Measurements from ENCODE around the gene IL6R. TPM values are rescaled to one million over a fixed set of nuclear protein-coding genes. Genes with fewer than 3 reads are reported as not detected.

IL6R gene
- total and polyA plus RNA-seq, 2 of the 4 experiments (the other 2 are of a cell fraction) = 5.3 to 9.5 TPM

GRCh38 chr1:154416471-154417337, 11.6 kb downstream of the IL6R start:
- TF ChIP-seq RAD21 (IDR thresholded peaks at IDR 0.05; ENCODE audit: low read length) (no peak), MXI1 (IDR thresholded peaks at IDR 0.05; ENCODE audit: borderline replicate concordance, low read depth, low read length) (no peak), MAFK (IDR thresholded peaks at IDR 0.05; ENCODE audit: low read depth, low read length) (no peak), BHLHE40 (IDR thresholded peaks at IDR 0.05; ENCODE audit: low read depth, low read length) (no peak), USF2 (IDR thresholded peaks at IDR 0.05; ENCODE audit: low read depth, low read length) (no peak), SMC3 (IDR thresholded peaks at IDR 0.05; ENCODE audit: low read depth, low read length) (no peak), POLR2A (IDR thresholded peaks at IDR 0.05; ENCODE audit: low read depth, low read length) (no peak), RFX5 (IDR thresholded peaks at IDR 0.05; ENCODE audit: low read depth, low read length) (no peak), ELK1 (IDR thresholded peaks at IDR 0.05; ENCODE audit: borderline replicate concordance, low read depth, low read length) (no peak), CTCF (conservative IDR thresholded peaks at IDR 0.05; ENCODE audit: low read depth, low read length) (no peak)
- no TSS peak for BruUV-seq (replicated peaks)
- Histone ChIP-seq H2BK20ac (ENCODE audit: low read depth, low read length) (no peak overlapping the region), H3K27ac (ENCODE audit: insufficient read depth, low read length) (no peak overlapping the region), H4K20me1 (ENCODE audit: insufficient read depth, low read length) (peaks cover 20% of the 10 kb centered on the region), H2AFZ (replicated peaks; ENCODE audit: low read length, poor library complexity) (no peak overlapping the region), H3K27me3 (ENCODE audit: control insufficient read depth, insufficient read depth, low read length) (no peaks in the 10 kb centered on the region), H2BK15ac (ENCODE audit: low read depth, low read length) (no peak overlapping the region), H3K23ac (ENCODE audit: low read depth, low read length) (no peak overlapping the region), H2AK5ac (ENCODE audit: low read depth, low read length) (peak overlapping the region; percentile 5; the same call in 1 of the 2 replicates), H4K91ac (ENCODE audit: insufficient read depth, low read depth, low read length) (no peak overlapping the region), H3K79me1 (ENCODE audit: low read depth in 1 of 2, low read length in 2 of 2) (peaks cover 0 to 20% of the 10 kb centered on the region in 2 experiments; a peak in 1 of 4 replicates), H3K18ac (ENCODE audit: low read depth, low read length) (no peak overlapping the region), H3K4me3 (ENCODE audit: insufficient read depth, low read depth, low read length) (no peak overlapping the region), H4K5ac (ENCODE audit: low read depth, low read length) (no peak overlapping the region), H4K8ac (ENCODE audit: low read depth in 2 of 2, low read length in 2 of 2) (no peak overlapping the region), H2BK120ac (ENCODE audit: low read depth, low read length) (peak overlapping the region; percentile 27; the same call in 1 of the 2 replicates), H2BK5ac (ENCODE audit: low read depth, low read length, poor library complexity, severe bottlenecking) (no peak overlapping the region), H3K4ac (ENCODE audit: low read depth, low read length) (no peak overlapping the region), H3K56ac (ENCODE audit: extremely low read depth, insufficient read depth, low read length) (no peak overlapping the region), H3K14ac (replicated peaks; ENCODE audit: low read depth, low read length) (no peak overlapping the region), H3K9me1 (ENCODE audit: insufficient read depth, low read length) (peaks cover 10% of the 10 kb centered on the region), H2AK9ac (replicated peaks; ENCODE audit: low read depth, low read length, poor library complexity) (peak overlapping the region; percentile 36), H3K9me3 (ENCODE audit: control insufficient read depth, insufficient read depth, low read length) (no peaks in the 10 kb centered on the region), H3K9ac (ENCODE audit: low read depth, low read length) (no peak overlapping the region), H3K4me1 (ENCODE audit: control insufficient read depth, insufficient read depth, low read length) (peaks cover 29% of the 10 kb centered on the region), H3K36me3 (ENCODE audit: control insufficient read depth, insufficient read depth, low read length) (no peaks in the 10 kb centered on the region; the same call in 1 of the 2 replicates), H3K4me2 (ENCODE audit: low read depth, low read length) (no peak overlapping the region)
- no peak for ATAC-seq (ENCODE audit: low read depth)
- dilution Hi-C loops (cut with HindIII; ENCODE audit: low sequenced_read_pairs, unreplicated experiment) = no loop called here
- ChIA-PET POLR2A (ENCODE audit: unreplicated experiment) (no interaction called here), CTCF (no interaction called here)
- 100% methylated on average over 5 of the region's 10 CpGs; no CpG with 5 or more reads in 1 of the 2 experiments for WGBS, 2 experiments (ENCODE audit: extremely low coverage in 2 of 2, insufficient read length in 1 of 2)
- no peak for DNase-seq
- intact Hi-C loops (cut with micrococcal nuclease) = no loop called here
- in situ Hi-C loops (cut with MboI; ENCODE audit: low sequenced_read_pairs) = no loop called here

All from IMR-90 (cell line).